Activated naive CD4-positive, alpha-beta T cell treated with anti-CD3 and anti-CD28 coated beads for 36 hours (primary cell): ENCODE measurements around the gene GPR42. TPM values are rescaled to one million over a fixed set of nuclear protein-coding genes. Genes with fewer than 3 reads are reported as not detected.
"Not testable (repeated sequence)": the region's sequence is repeated elsewhere in the genome, so short reads cannot be mapped to it uniquely, and the experiment has no call there.

Source experiments
- CTCF ChIA-PET: fragments of 350-600 bp; sonication (Branson Sonifier 250); formaldehyde crosslinking; loops from one replicate; lab custom pipeline; 2021; ENCODE audit warnings: antibody characterized with exemption; lab: Charles Lee
- DNase-seq: peaks from one replicate; pipeline ENCODE4 v3.0.0-alpha.2; 2020
- H3K27ac Mint-ChIP-seq: one replicate; pipeline ENCODE4 v1.8.0; 2021; ENCODE audit warnings: mild to moderate bottlenecking, mixed read lengths
- H3K27me3 Mint-ChIP-seq: one replicate; pipeline ENCODE4 v1.8.0; 2021; ENCODE audit warnings: low read depth, mixed read lengths
- H3K36me3 Mint-ChIP-seq: one replicate; pipeline ENCODE4 v1.8.0; 2021; ENCODE audit warnings: low read depth, mixed read lengths
- H3K4me1 Mint-ChIP-seq: one replicate; pipeline ENCODE4 v1.8.0; 2021; ENCODE audit warnings: low read depth, mixed read lengths
- H3K4me3 Mint-ChIP-seq: one replicate; pipeline ENCODE4 v1.8.0; 2021; ENCODE audit warnings: mild to moderate bottlenecking, moderate library complexity, mixed read lengths
- H3K9me3 Mint-ChIP-seq: one replicate; pipeline ENCODE4 v1.8.0; 2021; ENCODE audit warnings: mixed read lengths
- intact Hi-C: fragments of 100-400 bp; cut with micrococcal nuclease; formaldehyde crosslinking; loops from one replicate; pipeline ENCODE4 v1.15.1; 2023
- total RNA-seq, 2 experiments: library from RNA; stranded (reverse); gene quantifications; one replicate each; pipeline ENCODE4 v1.2.3, GENCODE V29; 2021

Gene GPR42
- total RNA-seq, 2 experiments from 2014 or later = 0.17 to 0.30 TPM

GRCh38 chr19:35374031-35374430 lies 3.2 kb downstream of the GPR42 start:
- H3K27ac Mint-ChIP-seq, intact Hi-C loops, DNase-seq, H3K4me3 Mint-ChIP-seq, H3K4me1 Mint-ChIP-seq, H3K36me3 Mint-ChIP-seq, H3K9me3 Mint-ChIP-seq: not testable (repeated sequence)
- CTCF ChIA-PET = interaction anchor here (0.7 to 1.1 kb wide), 2 partner anchors 23 to 121 kb away, joined by 3 to 4 read pairs; no protein-coding TSS in a partner anchor
- peaks cover 10% of the 10 kb centered on the region for H3K27me3 Mint-ChIP-seq

- H3K9me3 Mint-ChIP-seq = no peaks in the 10 kb centered on the region
- no peaks in the 10 kb centered on the region for H3K36me3 Mint-ChIP-seq
- no peak for DNase-seq
- H3K27me3 Mint-ChIP-seq = peaks cover 8% of the 10 kb centered on the region
- H3K27ac Mint-ChIP-seq = no peak overlapping the region
- no peak overlapping the region for H3K4me3 Mint-ChIP-seq
- peaks cover 7% of the 10 kb centered on the region for H3K4me1 Mint-ChIP-seq
- intact Hi-C loops = no loop called here
- CTCF ChIA-PET = interaction anchor here (0.8 kb wide), 1 partner anchor 23 kb away, joined by 3 read pairs; no protein-coding TSS in a partner anchor
Measured at GRCh38 chr19:35375505-35376307, 4.8 kb downstream of the GPR42 start.

- Mint-ChIP-seq H3K36me3 (no peaks in the 10 kb centered on the region), H3K27ac (no peak overlapping the region), H3K4me3 (no peak overlapping the region), H3K27me3 (peaks cover 11% of the 10 kb centered on the region), H3K4me1 (peaks cover 7% of the 10 kb centered on the region), H3K9me3 (no peaks in the 10 kb centered on the region)
- intact Hi-C loops = no loop called here
- no peak for DNase-seq
- CTCF ChIA-PET = interaction anchor here (0.6 to 1.6 kb wide), 3 partner anchors 22 to 218 kb away, joined by 3 to 6 read pairs (median 4); no protein-coding TSS in a partner anchor
Measured at GRCh38 chr19:35377656-35378055, 6.8 kb downstream of the GPR42 start.

DNA sequence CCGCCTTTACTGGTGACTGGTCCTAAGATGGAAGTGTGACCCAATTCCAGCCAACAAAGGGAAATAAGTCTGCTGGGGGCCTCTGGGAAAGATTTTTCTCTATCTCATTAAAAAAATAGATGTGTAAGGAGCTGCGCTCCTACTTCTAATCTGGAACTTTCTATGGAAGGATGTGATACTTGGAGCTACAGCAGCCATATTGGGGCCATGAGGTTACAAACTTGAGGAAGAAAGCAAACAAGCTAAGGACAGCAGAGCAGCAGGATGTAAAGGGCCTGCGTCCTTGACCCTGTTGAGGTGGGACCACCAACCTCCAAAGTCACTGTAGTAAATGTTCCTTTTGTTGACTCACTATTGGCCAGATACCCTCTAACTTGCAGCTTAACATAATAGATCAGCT lies 7.5 kb downstream of the GPR42 start:
- H3K9me3 Mint-ChIP-seq = no peaks in the 10 kb centered on the region
- peaks cover 11% of the 10 kb centered on the region for H3K27me3 Mint-ChIP-seq
- no peak for DNase-seq
- H3K4me3 Mint-ChIP-seq = no peak overlapping the region
- H3K27ac Mint-ChIP-seq = no peak overlapping the region
- H3K36me3 Mint-ChIP-seq = no peaks in the 10 kb centered on the region
- H3K4me1 Mint-ChIP-seq = peaks cover 7% of the 10 kb centered on the region
- CTCF ChIA-PET = interaction anchor here (1.6 kb wide), 1 partner anchor 24 kb away, joined by 6 read pairs; no protein-coding TSS in a partner anchor
- intact Hi-C loops = no loop called here

DNA sequence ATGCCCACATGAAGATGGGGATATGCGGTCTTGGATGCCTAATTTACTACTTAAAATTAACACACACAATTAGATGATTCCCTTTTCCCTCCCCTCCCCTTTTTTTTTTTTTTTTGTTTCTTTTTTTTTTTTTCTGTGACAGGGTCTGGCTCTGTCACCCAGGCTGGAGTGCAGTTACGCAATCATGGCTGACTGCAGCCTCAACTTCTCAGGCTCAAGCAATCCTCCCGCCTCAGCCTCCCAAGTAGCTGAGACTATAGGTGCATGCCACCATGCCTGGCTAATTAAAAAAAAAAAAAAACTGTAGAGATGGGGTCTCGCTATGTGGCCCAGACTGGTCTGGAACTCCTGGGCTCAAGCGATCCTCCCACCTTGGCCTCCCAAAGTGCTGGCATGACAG lies 8.7 kb downstream of the GPR42 start:
- H3K4me3 Mint-ChIP-seq, DNase-seq, H3K9me3 Mint-ChIP-seq, intact Hi-C loops, H3K4me1 Mint-ChIP-seq, H3K27ac Mint-ChIP-seq, H3K36me3 Mint-ChIP-seq: not testable (repeated sequence)
- H3K27me3 Mint-ChIP-seq = peaks cover 13% of the 10 kb centered on the region
- CTCF ChIA-PET = interaction anchor here (1.6 kb wide), 1 partner anchor 169 kb away, joined by 5 read pairs; no protein-coding TSS in a partner anchor

DNA sequence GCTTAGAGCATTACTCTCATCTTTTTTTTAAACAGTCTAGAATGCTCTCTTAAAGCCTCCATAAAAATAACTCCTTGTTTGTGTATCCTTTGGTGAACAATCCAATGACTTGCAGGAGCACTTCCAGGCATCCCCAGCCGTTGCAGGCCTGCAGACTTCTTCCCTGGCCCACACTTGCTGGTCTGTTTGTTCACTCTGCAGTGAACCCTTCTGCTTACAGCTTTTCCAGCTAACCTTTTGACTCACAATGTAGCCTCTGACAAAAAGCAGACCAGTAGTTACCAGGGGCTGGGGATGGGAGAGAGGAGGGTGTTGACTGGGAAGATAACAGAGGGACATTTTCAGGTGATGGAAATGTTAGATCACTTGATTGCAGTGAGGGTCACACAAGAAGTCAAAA lies 9.1 kb downstream of the GPR42 start:
- Mint-ChIP-seq H3K4me1 (peaks cover 7% of the 10 kb centered on the region), H3K9me3 (peaks cover 2% of the 10 kb centered on the region), H3K27me3 (peaks cover 16% of the 10 kb centered on the region), H3K36me3 (peaks cover 2% of the 10 kb centered on the region), H3K4me3 (no peak overlapping the region), H3K27ac (no peak overlapping the region)
- no peak for DNase-seq
- intact Hi-C loops = no loop called here
- CTCF ChIA-PET = interaction anchor here (1.6 kb wide), 1 partner anchor 168 kb away, joined by 5 read pairs; no protein-coding TSS in a partner anchor

DNA sequence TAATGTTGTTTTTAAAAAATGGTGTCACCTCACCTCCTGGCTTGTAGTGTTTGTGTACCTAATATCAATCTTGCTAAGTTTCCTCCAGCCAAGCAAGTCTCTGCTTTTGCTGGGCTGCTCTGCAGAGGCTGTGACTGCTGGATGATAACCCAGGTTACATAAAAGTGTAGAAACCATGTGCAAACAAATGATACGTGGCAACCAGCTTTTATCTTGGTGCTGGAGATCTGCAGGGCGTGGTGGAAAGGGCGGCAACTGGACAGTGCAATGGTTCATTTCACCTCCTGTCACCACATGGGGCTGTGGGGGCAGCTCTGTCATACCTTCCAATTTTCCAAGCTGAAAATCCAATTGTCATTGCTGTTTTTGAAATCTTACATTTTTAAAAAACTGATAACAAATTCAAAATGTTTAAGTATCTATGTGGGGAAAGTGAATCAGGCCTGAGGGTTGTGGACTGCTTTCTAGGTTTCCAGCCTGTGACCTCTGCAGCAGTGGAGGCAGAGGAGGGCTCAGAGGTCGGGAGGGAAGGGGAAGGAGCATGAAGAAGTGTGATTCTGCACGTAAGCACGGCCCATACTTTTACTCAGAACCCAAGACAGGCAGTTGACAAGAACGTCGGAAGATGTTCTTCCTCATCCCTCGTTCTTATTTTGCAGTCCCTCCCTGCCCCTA lies 9.7 kb downstream of the GPR42 start:
- Mint-ChIP-seq H3K27ac (no peak overlapping the region), H3K4me3 (no peak overlapping the region), H3K36me3 (peaks cover 2% of the 10 kb centered on the region), H3K27me3 (peaks cover 13% of the 10 kb centered on the region), H3K9me3 (peaks cover 2% of the 10 kb centered on the region), H3K4me1 (peaks cover 3% of the 10 kb centered on the region)
- intact Hi-C loops = no loop called here
- CTCF ChIA-PET = interaction anchor here (1.6 kb wide), 1 partner anchor 168 kb away, joined by 5 read pairs; no protein-coding TSS in a partner anchor
- DNase-seq = no peak

DNA sequence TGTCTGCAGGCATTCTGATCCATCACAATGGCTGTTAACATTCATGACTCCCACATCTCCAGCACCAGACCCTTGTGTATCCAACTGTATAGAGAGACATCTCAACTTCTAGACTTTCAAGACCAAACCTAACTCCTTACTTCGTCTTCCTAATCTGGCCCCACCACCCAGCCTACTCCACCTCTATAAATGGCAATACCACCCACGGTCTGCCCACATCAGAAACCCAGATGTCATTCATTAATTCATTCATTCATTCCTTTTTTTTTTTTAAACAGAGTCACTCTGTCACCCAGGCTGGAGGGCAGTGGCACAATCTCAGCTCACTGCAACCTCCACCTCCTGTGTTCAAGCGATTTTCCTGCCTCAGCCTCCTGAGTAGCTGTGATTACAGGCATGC lies 10.4 kb downstream of the GPR42 start:
- Mint-ChIP-seq H3K4me1 (peaks cover 3% of the 10 kb centered on the region), H3K9me3 (peaks cover 2% of the 10 kb centered on the region), H3K36me3 (peaks cover 2% of the 10 kb centered on the region), H3K27ac (no peak overlapping the region), H3K4me3 (no peak overlapping the region), H3K27me3 (peaks cover 10% of the 10 kb centered on the region)
- CTCF ChIA-PET = no interaction called here
- intact Hi-C loops = no loop called here
- no peak for DNase-seq

DNA sequence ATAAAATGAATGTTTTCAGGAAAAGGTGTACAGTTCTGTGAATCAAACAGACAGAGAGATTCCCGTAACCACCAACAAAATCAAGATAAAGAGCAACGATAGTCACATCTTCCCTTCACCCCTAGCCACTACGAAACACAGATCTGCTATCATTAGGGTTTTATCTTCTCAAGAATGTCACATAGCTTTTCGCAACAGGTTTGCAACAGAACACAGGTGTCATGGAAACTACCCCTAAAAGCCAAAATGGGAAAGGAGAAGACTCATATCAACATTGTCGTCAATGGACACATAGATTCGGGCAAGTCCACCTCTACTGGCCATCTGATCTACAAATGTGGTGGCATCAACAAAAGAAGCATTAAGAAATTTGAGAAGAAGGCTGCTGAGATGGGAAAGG lies 11.1 kb downstream of the GPR42 start:
- H3K36me3 Mint-ChIP-seq = peaks cover 2% of the 10 kb centered on the region
- H3K27ac Mint-ChIP-seq = no peak overlapping the region
- intact Hi-C loops = no loop called here
- H3K4me3 Mint-ChIP-seq = no peak overlapping the region
- peaks cover 4% of the 10 kb centered on the region for H3K9me3 Mint-ChIP-seq
- peaks cover 10% of the 10 kb centered on the region for H3K27me3 Mint-ChIP-seq
- CTCF ChIA-PET = no interaction called here
- DNase-seq = no peak
- peaks cover 3% of the 10 kb centered on the region for H3K4me1 Mint-ChIP-seq

GRCh38 chr19:35383536-35383935 lies 12.7 kb downstream of the GPR42 start:
- peaks cover 2% of the 10 kb centered on the region for H3K36me3 Mint-ChIP-seq
- no peak for DNase-seq
- H3K4me3 Mint-ChIP-seq = no peak overlapping the region
- CTCF ChIA-PET = no interaction called here
- no peaks in the 10 kb centered on the region for H3K4me1 Mint-ChIP-seq
- peaks cover 9% of the 10 kb centered on the region for H3K27me3 Mint-ChIP-seq
- no peak overlapping the region for H3K27ac Mint-ChIP-seq
- intact Hi-C loops = no loop called here
- H3K9me3 Mint-ChIP-seq = peaks cover 4% of the 10 kb centered on the region

DNA sequence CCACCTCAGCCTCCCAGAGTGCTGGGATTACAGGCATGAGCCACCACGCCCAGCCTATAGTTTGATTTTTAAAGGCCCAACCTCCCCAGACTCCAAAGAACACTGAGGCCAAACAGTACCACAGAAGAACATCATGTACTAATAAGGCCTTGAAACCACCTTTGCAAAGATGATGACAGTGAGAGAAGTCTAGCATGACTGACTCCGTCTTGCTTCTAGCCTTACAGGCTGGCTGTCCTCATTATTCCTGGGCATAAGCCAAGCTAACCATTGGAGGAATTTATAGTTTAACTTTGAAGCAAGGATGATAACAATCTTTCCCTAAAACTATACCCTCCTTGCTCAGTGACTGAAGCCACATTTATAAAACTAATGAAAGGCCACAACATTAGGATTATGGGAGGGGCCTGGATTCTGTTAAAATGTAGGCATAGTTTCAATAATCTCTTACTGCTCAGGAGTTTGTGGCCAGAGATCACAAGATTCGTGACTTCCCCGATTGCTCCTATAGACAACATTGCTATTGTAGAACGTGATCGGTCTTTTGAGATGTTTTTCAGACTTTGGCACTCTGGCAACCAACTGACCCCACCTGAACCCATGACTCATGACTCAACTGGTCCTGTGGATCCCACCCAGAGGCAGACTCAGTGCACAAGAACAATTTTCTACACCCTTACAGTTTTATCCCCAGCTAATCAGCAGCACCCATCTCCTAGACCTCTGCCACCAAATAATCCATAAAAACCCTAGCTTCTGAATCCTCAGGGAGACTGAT lies 17.6 kb downstream of the GPR42 start:
- intact Hi-C loops = no loop called here
- no peaks in the 10 kb centered on the region for H3K4me1 Mint-ChIP-seq
- CTCF ChIA-PET = interaction anchor here (1.1 kb wide), 1 partner anchor 107 kb away, joined by 4 read pairs; no protein-coding TSS in a partner anchor
- H3K27ac Mint-ChIP-seq = no peak overlapping the region
- DNase-seq = no peak
- peaks cover 4% of the 10 kb centered on the region for H3K27me3 Mint-ChIP-seq
- peaks cover 2% of the 10 kb centered on the region for H3K36me3 Mint-ChIP-seq
- no peak overlapping the region for H3K4me3 Mint-ChIP-seq
- peaks cover 4% of the 10 kb centered on the region for H3K9me3 Mint-ChIP-seq
